NT2/D1 (cell line): ENCODE data around the gene SORBS2.

ENCODE experiments used
- SUZ12 ChIP-seq: IDR thresholded peaks from 2 replicates; pipeline ENCODE4 v1.6.1; 2011; ENCODE audit not compliant: insufficient read length, insufficient read depth; ENCODE audit errors: extremely low read depth
- YY1 ChIP-seq: IDR thresholded peaks from 2 replicates; pipeline ENCODE4 v1.6.1; 2011; ENCODE audit not compliant: insufficient read length, insufficient read depth
- ZNF274 ChIP-seq: IDR thresholded peaks from 2 replicates; pipeline ENCODE4 v1.6.1; 2011; ENCODE audit warnings: mild to moderate bottlenecking, low read depth, low read length

- TF ChIP-seq ZNF274 (no peak), SUZ12 (no peak), YY1 (no peak)
Measured at GRCh38 chr4:185729391-185729804, 82.6 kb downstream of the SORBS2 start.
